GM12865 (cell line): ENCODE results near the gene ALAS1.

ENCODE experiments used
- DNase-seq: peaks from one replicate; pipeline ENCODE4 v3.0.0; 2010; ENCODE audit warnings: low read depth
- H3K4me3 ChIP-seq: 2 replicates; pipeline ENCODE4 v1.5.1; 2011; ENCODE audit warnings: mild to moderate bottlenecking, low read depth, low read length, control low read depth
- TF ChIP-seq, protein P1 (sequence below): IDR thresholded peaks from 2 replicates; pipeline ENCODE4 v1.5.1; 2011; ENCODE audit warnings: low read length, control low read depth, low read depth, inconsistent platforms; ENCODE audit not compliant: insufficient read depth; ENCODE audit errors: missing control alignments

ALAS1 gene

DNA sequence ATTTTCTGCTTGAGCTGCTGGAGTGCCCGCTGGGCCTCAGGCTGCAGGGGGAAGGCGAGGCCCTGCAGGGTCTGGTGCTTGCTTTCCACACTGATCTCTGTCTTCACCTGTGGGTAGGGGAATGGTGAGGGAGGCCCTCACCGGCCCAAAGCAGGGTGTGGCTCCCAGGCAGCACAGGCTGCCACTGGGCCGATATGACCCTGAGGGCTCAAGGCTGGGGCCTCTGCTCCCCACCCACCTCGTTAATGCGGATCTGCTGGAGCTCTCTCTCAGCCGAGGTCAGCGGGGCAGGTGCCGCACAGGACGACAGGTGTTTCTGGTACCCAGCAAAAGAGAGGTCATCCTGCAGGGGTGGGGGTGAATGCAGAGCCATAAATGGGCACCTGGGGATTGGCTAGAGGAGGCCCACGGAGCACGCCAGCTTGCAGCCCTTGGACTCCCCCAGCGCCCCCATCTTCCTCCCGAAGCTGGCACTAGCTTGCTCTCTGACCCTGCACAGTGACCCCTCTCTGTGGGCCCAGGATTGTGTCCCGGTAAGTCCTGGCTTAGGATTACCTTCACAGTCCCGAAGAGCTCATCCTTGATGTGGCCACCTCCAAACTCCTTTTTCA is 33.0 kb downstream of the ALAS1 start:
- TF ChIP-seq, protein P1, sequence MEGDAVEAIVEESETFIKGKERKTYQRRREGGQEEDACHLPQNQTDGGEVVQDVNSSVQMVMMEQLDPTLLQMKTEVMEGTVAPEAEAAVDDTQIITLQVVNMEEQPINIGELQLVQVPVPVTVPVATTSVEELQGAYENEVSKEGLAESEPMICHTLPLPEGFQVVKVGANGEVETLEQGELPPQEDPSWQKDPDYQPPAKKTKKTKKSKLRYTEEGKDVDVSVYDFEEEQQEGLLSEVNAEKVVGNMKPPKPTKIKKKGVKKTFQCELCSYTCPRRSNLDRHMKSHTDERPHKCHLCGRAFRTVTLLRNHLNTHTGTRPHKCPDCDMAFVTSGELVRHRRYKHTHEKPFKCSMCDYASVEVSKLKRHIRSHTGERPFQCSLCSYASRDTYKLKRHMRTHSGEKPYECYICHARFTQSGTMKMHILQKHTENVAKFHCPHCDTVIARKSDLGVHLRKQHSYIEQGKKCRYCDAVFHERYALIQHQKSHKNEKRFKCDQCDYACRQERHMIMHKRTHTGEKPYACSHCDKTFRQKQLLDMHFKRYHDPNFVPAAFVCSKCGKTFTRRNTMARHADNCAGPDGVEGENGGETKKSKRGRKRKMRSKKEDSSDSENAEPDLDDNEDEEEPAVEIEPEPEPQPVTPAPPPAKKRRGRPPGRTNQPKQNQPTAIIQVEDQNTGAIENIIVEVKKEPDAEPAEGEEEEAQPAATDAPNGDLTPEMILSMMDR, result no peak
- no peak for DNase-seq
- H3K4me3 ChIP-seq, result no peak overlapping the region

DNA sequence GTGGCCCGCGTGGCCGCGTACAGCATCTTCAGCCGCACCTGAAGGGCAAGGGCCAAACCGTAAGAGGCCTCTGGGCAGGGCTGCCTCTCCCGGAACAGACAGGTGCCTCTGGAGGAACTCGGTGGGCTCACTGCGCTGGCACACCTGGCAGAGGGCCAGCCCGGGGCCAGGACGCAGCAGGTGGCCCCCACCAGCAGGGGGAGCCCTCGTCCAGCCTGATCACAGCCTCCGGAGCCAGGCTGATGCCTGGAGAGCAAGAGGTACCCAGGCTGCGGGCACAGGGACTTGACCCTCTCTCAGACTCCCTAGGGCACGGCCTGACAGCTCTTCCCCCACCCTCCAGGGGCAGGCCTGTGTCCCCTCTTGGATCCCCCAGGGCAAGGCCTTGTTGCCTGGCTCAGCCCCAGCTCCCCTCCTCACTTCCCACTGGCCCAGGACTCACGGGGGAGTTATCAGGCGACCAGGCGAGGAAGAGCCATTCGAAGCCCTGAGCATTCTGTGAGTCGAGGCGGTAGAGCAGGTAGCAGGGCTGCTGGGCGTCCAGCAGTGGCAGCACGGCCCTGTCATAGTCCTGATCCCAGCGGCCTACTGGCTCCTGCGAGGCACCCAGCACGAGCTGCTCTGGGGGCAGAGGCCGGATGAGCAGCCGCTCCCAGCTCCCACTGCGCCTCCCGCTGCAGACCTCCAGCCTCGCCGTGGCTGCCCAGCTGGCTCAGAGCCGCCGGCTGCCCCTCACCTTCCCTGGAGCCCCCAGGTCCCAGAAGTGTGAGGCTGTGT is 33.7 kb downstream of the ALAS1 start:
- no peak overlapping the region for H3K4me3 ChIP-seq
- DNase-seq, result peak; percentile 83
- TF ChIP-seq, protein P1, result peak; percentile 98

DNA sequence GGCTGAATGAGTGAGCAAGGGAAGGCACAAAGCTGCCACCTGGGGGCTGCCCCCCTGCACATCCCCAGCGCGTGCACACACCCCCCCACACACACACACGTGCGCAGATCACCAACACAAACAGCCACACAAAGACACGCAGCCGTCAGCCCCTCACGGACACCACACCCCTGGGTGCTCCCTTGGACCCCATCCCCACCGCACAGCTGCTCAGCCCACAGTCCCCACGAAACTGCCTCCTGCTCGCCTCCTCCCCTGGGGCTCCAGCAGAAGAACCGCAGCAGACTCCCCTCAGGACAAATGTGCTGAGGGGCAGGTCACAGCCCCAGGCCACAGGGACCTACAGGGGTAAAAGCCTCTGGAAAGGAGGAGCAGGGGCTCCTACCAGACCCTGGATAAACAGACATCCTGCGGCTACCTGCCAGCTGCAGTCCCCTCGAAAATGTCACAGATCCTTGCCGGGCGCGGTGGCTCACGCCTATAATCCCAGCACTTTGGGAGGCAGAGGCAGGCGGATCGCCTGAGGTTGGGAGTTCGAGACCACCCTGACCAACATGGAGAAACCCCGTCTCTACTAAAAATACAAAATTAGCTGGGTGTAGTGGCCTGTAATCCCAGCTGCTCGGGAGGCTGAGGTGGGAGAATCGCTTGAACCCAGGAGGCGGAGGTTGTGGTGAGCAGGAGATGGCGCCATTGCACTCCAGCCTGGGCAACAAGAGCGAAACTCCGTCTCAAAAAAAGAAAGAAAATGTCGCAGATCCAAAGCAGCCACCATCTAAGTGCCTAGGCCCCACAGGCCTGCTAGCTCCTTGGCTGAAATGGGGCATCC is 34.5 kb downstream of the ALAS1 start:
- TF ChIP-seq, protein P1, result no peak
- DNase-seq, result no peak
- no peak overlapping the region for H3K4me3 ChIP-seq

DNA sequence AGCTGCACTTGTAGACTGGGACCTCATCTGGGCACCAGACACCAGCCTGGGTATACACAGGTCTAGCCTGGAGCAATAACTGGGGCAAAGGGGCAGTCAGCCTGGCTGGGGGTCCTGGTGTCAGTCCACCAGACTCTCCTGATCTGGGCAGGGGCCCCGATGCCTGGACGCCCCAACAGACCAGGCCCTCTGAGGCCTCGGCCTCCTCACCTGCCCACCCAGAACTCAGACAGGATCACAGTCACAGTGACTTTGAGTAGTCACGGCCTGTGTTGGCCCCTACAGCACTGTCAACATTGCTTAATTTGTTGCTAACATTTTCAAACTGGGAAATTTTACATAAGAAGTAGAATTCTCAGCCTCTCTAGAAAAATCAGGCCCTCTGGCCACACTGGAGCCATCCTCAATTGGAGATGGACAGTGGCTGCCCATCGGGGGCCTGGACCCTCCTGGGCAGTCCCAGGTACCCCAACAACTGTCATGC is 35.2 kb downstream of the ALAS1 start:
- TF ChIP-seq, protein P1, result no peak
- DNase-seq, result no peak
- H3K4me3 ChIP-seq, result no peak overlapping the region

DNA sequence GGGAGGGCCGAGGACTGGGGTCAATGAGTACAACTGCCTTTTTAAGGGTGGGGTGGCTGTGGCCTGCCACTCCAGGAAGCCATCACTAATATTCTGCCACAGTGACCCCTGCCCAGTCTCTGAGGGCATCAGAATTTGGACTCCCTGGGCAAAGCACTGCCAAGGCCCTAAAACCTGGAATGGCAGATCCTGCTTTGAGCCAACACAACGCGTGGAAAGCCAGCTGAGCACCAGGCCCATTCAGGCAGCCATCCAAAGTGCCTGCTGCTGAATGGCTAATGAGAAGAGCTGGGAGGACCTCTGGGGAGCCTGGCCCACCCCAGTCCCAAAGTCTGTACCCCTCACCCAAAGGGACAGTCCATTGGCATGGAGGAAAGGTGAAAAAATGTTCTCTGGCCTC is 36.0 kb downstream of the ALAS1 start:
- TF ChIP-seq, protein P1, result no peak
- H3K4me3 ChIP-seq, result no peak overlapping the region
- DNase-seq, result no peak

GRCh38 chr3:52234516-52235447 is 36.8 kb downstream of the ALAS1 start:
- TF ChIP-seq, protein P1, result no peak
- no peak overlapping the region for H3K4me3 ChIP-seq
- no peak for DNase-seq
